DLD1 (cell line): ENCODE results near the gene CSNK1A1.
"Not testable (repeated sequence)": the region's sequence is repeated elsewhere in the genome, so short reads cannot be mapped to it uniquely, and the experiment has no call there.

Experiments used
- in situ Hi-C: cut with HindIII; loops from 2 replicates; pipeline ENCODE4 v1.10.0; 2017; ENCODE audit warnings: low sequenced_read_pairs

The CSNK1A1 gene

DNA sequence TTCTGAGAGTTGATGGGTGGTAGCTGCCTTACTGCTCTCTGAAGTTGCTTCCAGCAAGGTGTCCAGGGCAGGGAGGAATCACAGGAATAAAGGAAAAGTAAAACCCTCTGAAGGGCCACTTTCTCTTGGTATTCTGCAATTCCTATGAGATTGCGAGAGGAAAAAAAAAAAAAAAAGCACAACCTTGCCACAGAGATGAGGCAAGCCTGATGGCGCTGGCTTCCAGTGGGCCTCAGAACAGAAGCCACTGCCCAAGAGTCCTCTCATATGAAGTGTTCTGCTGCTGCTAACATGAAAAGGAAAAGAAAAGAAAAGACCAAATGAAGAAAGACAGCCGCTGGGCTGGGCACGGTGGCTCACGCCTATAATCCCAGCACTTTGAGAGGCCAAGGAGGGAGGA lies 91.3 kb downstream of the CSNK1A1 start:
- in situ Hi-C loops = no loop called here

DNA sequence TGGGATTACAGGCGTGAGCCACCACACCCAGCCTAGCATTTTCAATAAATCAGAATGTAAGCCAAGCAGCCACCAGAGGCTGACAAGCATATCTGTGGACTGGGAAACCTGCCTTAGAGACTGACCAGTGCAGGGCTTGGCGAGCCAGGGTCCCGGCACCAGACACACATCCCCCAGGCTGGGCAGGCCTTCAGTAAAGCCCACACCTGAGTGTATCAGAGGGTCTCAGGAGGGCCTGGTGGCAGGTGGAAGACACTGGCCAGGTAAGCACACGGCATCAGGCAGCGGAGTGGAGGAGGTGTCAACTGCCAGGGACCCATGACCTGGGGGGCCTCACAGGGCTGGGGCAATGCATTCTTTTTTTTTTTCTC lies 93.9 kb downstream of the CSNK1A1 start:
- in situ Hi-C loops = no loop called here

DNA sequence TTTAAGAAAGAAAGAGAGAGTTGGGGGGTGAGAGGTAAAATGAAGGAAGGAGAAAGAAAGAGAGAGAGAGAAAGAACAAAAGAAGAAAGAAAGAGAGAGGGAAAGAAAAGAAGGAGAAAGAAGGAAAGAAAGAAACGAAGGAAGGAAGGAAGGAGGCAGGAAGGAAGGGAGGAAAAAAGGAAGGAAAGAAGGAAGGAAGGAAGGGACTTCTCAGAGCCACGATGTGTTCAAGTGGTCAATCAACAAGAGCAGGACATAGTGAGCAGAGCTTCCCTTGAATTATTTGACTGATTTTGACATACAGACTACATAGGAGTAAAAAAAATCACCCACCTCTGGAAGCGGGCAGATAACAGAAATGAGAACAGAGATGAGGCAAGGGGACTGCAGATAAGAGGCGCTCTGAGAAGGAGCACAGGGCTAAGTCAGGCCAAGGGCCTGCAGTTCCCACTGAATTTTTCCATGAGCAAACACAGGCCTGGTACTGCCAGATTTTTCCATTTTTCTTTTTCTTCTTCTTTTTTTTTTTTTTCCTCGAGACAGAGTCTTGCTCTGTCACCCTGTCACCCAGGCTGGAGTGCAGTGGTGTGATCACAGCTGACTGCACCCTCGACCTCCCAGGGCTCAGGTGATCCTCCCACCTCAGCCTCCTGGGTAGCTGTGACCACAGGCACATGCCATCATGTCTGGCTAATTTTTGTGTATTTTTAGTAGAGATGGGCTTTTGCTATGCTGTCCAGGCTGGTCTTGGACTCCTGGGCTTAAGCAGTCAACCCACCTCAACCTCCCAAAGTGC lies 94.4 kb downstream of the CSNK1A1 start:
- in situ Hi-C loops = no loop called here

DNA sequence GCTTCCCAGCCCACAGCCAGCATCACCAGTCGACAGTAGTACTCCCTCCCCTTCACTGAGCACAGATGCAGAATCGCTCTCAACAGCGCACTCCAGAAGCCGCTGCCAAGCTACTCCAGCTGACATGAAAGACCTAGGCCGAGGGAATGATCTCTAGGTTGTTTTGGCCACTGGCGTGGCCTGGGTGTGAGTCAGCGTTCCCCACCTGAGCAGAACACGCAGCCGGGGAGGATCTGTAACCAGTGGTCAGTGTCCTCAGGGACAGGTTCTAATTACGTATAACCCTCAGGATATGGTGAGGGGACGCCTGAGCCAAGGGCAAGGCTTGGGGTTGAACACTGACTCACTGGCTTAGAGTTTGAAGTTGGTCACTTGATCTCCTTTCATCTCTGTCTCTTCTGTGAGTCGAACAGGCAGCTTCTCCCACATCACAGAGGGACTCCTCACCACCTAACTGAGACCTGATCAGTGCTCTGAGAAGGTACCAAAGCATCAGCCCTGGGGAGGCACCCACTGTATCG lies 95.3 kb downstream of the CSNK1A1 start:
- in situ Hi-C loops = no loop called here

DNA sequence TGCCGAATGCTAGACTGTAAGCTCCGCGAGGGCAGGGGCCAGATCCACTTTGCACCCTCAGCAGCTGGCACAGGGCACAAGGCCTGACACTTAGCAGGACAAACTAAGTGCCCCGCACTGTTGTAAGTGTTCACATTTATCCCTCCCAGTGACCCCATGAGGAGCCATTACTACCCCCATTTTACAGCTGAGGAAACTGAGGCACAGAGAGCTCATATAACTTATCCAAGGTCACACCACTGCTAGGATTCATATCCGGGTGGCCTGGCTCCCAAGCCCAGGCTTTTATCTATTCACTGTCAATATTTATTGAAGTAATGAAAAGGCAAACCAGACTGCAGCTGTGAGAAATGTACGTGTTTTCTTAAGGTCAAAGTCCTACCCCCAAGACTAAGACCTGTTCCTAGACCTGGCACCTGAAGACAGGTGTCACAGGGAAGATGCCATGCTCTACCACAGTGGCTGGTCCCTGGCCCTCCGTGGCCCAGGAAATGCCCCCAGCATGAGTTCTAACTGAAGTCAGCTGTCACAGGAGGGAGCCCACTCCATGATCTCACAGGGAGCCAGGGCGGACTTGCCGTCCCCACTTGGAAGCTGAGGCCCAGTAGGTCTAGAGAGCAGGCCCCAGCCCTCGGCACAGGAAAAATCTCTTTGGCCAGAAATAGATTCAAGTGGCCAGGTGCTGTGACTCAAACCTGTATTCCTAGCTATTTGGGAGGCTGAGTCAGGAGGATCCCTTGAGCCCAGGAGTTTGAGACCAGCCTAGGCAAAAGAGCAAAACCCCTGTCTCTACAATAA lies 97.4 kb downstream of the CSNK1A1 start:
- in situ Hi-C loops = no loop called here

DNA sequence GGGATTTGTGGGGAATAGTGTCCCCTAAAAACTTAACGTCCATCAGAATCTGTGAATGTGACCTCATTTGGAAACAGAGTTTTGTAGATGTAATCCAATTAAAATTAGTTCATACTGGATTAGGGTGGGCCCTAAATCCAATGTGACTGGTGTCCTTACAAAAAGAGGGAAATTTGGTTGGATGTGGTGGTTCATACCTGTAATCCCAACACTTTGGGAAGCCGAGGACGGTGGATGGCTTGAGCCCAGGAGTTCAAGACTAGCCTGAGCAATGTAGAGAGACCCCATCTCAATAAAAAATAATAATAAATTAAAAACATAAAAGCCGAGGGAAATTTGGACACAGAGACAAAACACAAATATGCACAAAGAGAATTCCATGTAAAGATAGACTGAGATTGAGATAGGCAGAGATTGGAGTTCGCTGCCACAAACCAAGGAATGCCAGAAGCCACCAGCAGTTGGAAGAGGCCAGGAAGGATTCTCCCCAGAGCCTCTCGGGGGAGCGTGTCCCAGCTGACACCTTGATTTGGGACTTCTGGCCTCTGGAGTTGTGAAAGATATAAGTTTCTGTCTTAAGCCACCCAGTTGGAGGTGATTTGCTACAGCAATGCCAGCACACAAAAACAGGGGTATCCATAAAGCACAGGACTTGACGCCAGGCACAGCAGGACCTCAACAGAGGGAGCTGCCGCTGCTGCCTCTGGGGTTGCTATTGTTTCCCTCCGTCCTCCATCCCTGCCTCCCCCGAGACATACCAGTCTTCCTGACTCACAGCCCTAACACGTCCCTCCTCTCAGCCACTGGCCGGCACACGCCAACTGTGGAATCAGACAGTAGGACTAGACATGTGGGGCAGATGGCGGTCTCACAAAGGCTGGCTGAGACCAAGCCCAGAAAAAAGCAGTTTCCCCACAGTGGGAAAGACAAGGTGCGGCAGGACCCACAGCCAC lies 98.3 kb downstream of the CSNK1A1 start:
- in situ Hi-C loops = no loop called here

DNA sequence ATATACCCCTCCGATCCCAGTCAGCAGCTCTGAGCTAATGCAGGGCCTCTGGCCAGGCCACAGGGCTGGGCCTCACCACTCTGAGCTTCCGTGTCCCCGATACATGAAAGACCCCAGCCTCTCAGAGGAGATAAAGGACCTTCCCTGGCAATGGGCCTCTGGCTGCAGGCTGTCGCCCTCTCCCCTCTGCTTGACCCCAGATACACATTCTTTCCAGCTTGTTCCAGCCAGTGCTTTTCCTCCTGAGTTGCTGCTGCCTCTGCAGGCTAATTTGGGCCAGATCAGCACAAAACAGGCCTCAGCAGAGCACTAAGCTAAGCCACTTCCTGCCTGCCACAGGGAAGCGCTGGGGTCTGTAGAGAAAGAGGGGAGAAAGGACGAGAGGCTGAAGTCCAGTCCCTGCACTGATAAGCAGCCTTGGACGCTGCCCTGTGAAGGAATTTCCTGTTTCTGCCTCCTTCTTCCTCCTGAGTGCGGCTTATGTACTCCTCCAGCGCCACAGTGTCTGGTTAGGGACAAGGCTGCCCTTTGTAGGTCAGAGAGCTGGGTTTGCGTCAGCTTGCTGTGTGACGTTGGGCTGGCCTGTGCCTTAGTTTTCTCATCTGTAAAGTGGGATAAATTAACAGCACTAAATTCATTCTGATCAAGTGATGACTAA lies 99.1 kb downstream of the CSNK1A1 start:
- in situ Hi-C loops = no loop called here

DNA sequence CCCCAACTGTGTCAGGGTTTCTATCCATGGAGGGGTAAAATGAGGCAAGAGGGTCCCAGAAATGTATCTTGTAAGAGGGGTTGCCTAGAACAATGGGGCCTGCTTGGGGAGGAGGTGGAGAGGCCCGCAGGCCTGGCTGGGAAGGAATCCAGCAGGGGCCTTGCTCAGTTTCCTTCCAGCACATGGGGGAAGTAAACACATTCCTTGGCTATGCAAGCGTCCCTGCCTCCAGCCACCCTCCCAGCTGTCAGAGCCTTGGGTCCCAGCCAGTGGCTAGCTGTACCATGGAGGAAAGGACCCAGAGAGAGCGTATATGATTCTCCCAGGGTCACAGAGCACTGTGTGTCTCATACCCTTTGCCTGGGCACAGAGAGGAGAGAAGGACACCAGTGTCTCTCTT lies 101.0 kb downstream of the CSNK1A1 start:
- in situ Hi-C loops = no loop called here

DNA sequence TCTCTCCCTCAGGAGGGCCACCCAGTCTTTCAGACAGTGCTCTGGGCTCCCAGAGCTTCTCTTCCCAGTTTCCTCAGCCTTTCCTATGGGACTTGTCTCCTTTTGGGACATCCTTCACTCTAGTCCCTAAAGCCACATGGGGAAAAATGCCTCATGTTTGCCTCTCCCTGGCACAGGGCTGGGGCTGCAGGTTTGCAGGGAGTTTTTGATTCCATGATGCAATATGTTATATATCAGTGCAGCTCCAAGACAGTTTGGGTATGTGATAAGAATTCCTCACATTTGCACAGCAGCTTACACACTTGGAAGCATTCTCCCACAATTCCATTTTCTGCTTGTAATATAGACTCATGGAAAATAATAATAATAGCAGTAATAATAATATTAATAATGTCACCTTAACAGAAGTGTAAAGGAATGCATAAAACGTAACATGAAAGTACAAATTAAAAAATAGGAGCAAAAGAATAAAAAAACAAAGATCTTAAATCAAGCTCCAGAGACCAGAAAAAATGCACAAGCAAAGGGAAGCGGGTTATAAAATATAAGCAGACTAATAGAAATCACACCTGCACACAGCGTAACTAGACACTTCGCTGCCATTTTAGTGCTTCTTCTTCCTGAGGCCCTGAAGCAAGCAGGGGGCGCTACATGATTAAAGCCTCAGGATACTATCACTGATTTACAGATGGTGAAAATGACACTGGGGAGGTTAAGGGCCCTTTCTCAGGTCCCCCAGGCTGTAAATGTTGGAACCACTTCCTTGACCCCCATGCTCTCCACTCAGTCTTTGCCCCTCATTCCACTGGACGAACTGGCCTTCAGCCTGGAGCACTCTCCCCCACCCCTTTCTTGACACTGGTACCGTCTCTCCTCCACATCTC lies 102.2 kb downstream of the CSNK1A1 start:
- in situ Hi-C loops = no loop called here

DNA sequence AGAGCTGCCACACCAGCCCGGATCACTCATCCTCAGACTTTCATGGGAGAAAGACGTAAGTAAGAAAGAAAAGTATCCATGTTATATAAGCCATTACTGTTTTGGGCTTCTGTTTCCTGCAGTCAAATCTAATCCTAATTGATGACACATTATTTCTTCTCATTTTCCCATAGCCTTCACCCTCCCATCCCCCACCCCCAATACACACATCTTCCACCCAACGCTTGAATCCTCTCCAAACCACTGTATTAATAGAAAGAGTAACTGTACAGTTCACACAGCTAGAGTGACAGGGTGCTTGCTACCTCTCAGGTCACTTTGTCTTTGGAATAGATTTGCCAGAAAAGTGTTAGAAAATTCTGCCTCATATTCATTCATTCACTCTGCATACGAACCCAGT lies 102.8 kb downstream of the CSNK1A1 start:
- in situ Hi-C loops = no loop called here

DNA sequence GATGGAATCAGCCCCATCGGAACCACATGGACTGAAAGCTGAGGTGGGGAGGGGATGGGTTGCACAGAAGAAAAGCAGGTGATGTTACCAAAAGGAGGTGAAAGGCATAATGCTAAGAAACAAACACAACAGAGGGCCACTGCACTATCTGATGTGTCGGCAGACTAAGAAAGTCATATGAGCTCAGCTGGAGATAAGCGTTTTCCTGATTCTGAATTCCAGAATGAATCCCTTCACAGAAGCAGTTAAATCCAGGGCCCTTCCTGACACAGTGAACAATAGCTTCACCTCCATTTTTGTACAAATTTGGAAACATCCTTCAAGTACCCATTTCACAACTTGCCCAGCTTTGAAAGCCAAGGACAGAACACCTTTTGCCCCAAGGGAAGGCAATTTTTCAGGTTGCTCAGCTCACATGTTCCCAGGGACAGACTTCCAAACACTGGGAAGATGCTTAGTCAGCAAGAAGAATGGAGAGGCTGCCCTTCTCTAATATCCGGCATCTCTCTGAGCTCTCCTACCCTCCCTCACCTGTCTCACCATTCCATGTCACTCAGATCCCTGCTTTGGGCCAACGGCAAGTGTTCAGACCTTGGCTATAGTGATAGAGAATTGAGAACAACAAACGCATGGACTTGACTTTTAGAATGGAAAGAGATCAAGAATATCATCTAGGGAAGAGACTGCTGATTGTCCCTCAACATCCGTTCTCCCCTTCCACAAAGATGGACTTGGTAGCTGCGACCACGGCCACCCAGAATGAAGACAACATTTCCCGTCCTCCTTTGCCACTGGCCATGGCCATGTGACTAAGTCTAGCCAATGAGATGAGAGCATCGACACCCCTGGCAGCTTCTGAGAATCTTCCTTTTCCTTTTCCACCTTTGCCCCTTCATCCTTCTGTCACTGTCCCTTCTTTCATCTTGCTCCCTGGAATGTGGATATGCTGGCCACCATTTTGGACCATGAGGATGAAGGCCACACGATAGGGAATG lies 103.6 kb downstream of the CSNK1A1 start:
- in situ Hi-C loops = no loop called here

DNA sequence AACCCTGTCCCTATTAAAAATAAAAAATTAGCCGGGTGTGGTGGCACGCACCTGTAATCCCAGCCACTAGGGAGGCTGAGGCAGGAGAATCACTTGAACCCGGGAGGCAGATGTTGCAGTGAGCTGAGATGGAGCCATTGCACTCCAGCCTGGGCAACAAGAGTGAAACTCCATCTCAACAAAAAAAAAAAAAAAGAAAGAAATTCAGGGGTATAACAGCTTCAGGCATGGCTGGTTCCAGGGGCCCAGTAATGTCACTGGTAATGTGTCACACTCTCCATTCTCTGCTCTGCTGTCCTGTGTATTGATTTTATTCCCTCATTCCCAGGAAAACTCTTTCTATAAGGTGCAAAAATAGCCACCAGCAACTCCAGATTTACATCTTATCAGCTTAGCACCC lies 104.4 kb downstream of the CSNK1A1 start:
- in situ Hi-C loops = not testable (repeated sequence)

DNA sequence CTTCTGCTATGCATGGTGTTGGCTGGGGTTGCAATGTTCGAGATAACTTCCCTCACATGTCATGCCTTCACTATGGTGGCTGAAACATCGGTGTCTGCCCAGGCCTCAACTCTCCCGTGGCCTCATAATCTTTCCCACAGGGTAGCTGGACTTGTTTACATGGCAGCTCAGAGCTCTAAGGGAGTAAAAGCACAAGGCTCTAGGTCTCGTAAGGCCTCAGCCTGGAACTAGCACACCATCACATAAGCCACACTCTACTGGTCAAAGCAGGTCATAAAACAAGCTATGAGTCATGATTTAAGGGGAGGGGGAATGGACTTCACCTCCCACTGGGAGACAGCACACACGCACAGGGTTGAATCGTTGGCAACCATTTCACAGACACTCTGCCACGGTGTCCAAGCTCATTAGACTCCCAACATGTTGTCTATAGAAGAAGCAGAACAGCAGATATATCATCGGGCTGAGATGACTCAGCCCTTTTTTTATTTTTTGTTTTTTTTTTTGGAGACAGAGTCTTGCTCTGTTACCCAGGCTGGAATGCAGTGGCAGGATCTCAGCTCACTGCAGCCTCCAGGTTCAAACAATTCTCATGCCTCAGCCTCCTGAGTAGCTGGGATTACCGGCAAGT lies 105.4 kb downstream of the CSNK1A1 start:
- in situ Hi-C loops = no loop called here

DNA sequence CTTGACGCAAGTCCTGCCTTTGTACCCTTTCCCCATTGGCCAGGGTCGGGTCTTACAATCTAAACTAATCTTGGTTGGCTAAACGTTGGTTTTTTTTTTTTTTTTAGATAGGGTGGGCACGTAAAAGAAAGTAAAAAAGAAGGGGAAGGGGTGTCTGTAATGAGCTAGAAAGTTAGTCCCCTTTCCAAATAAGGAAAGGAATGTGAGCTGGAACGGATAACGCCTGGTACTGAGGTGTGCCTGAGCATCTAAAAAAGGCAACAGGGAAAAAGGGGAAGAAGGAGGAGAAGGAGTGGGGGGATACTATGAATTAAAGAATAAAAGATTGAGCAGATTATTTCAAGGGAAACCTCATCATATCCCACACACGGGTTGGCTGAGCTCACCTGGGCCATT lies 105.9 kb downstream of the CSNK1A1 start:
- in situ Hi-C loops = no loop called here

DNA sequence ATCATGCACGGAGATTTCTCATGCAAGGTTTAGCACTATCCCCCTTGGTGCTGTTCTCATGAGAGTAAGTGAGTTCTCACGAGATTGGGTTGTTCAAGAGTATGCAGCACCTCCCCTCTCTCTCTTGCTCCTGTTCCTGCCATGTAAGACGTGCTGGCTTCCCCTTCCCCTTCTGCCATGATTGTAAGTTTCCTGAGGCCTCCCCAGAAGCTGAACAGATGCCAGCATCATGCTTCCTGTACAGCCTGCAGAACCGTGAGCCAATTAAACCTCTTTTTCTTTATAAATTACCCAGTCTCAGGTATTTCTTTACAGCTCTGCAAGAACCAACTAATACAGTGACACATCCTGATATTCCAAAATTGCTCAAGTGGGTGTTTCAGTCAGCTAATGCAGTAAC lies 106.8 kb downstream of the CSNK1A1 start:
- in situ Hi-C loops = not testable (repeated sequence)

DNA sequence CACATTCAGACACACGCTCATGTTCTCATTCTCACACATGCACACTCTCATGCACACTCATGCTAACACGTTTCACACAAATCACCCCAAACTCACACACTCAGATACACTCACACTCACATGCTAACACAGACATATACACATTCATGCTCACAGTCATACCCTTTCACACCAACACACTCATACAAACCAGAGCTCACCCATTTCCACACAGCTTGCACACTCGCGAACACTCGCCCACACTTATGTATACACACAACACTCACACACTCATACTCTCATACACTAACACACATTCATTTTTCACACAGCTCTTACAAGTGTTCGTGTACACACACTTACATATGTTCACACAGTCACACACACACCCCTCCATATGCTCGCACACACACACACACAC lies 108.0 kb downstream of the CSNK1A1 start:
- in situ Hi-C loops = no loop called here

DNA sequence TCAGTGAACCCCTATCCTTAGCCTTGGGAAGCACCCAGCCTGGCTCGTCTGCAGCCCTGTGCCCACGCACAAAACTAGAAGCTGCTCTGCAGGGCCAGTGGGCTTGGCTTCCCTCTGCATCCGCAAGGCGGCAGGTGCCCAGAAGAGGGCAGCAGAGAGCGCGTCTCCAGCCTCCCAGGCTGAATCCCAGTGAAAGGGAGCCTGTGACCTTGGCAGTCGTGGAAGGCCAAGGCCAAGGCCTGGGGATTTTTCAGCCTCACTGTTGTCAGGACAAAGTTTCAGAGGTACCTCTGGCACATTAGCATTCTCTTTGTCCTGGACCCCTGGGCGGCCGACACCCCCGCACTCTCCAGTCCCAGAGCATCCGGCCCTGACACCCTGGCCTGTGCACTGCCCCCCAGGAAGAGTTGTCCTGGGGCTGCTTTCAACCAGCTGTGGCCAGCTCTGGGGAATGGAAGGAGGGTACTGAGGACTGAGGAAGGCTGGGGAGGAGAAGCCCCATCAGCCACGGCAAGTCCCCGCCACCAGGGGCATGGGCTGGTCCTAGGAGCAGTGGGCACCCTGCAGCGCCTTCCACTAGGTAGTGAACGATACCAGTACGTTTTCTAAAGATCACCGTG lies 108.6 kb downstream of the CSNK1A1 start:
- in situ Hi-C loops = no loop called here
